GM18951 (cell line): ENCODE results near the gene CRYAA.
"Not testable (repeated sequence)": the region's sequence is repeated elsewhere in the genome, so short reads cannot be mapped to it uniquely, and the experiment has no call there.

ENCODE experiments used
- POLR2A ChIP-seq: IDR thresholded peaks from 4 replicates; pipeline ENCODE4 v1.6.1; 2011; ENCODE audit warnings: mild to moderate bottlenecking; ENCODE audit not compliant: insufficient read length, insufficient read depth; ENCODE audit errors: extremely low read depth
- in situ Hi-C: fragments of 300-500 bp; cut with MboI; formaldehyde crosslinking; loops from one replicate; pipeline ENCODE4 v1.12.0; 2022; ENCODE audit warnings: low sequenced_read_pairs, mixed read lengths, inconsistent platforms; ENCODE audit not compliant: unreplicated experiment

CRYAA gene

GRCh38 chr21:43174998-43175397, 6.2 kb downstream of the CRYAA start:
- in situ Hi-C loops = not testable (repeated sequence)

GRCh38 chr21:43176621-43177020, 7.8 kb downstream of the CRYAA start:
- in situ Hi-C loops = not testable (repeated sequence)

- in situ Hi-C loops = not testable (repeated sequence)
Measured at GRCh38 chr21:43177043-43177906, 8.5 kb downstream of the CRYAA start.

GRCh38 chr21:43178175-43178826, 9.5 kb downstream of the CRYAA start:
- in situ Hi-C loops = not testable (repeated sequence)

- in situ Hi-C loops = not testable (repeated sequence)
Measured at GRCh38 chr21:43181033-43181432, 12.2 kb downstream of the CRYAA start.

- in situ Hi-C loops = not testable (repeated sequence)
Measured at GRCh38 chr21:43187268-43187667, 18.5 kb downstream of the CRYAA start.

- in situ Hi-C loops = no loop called here
- no peak for TF ChIP-seq POLR2A
Measured at GRCh38 chr21:43187715-43188114, 18.9 kb downstream of the CRYAA start.

- in situ Hi-C loops = no loop called here
- no peak for TF ChIP-seq POLR2A
Measured at GRCh38 chr21:43188181-43188580, 19.4 kb downstream of the CRYAA start.

- no peak for TF ChIP-seq POLR2A
- in situ Hi-C loops = no loop called here
Measured at GRCh38 chr21:43188592-43189210, 19.9 kb downstream of the CRYAA start.

- in situ Hi-C loops = no loop called here
- TF ChIP-seq POLR2A = no peak
Measured at GRCh38 chr21:43189936-43190335, 21.1 kb downstream of the CRYAA start.

GRCh38 chr21:43190544-43190943, 21.7 kb downstream of the CRYAA start:
- in situ Hi-C loops = no loop called here
- TF ChIP-seq POLR2A = no peak

- in situ Hi-C loops = no loop called here
- TF ChIP-seq POLR2A = no peak
Measured at GRCh38 chr21:43190951-43191350, 22.1 kb downstream of the CRYAA start.

GRCh38 chr21:43191521-43191920, 22.7 kb downstream of the CRYAA start:
- no peak for TF ChIP-seq POLR2A
- in situ Hi-C loops = no loop called here

GRCh38 chr21:43191971-43192370, 23.2 kb downstream of the CRYAA start:
- TF ChIP-seq POLR2A = no peak
- in situ Hi-C loops = no loop called here
